Stimulated activated CD8-positive, alpha-beta memory T cell treated with anti-CD3 and anti-CD28 coated beads, Interleukin-12 subunit alpha, Interleukin-12 subunit beta, amount 100 ng/mL, for 1 hour (primary cell): ENCODE results near the gene PIGV.
"Not testable (repeated sequence)": the region's sequence is repeated elsewhere in the genome, so short reads cannot be mapped to it uniquely, and the experiment has no call there.

ENCODE experiments used
- DNase-seq: peaks from one replicate; pipeline ENCODE4 v3.0.0-alpha.2; 2020; ENCODE audit warnings: low read depth

The PIGV gene

GRCh38 chr1:26833432-26834405 is 46.0 kb downstream of the PIGV start:
- DNase-seq: peak; percentile 83

GRCh38 chr1:26837665-26838064 is 49.9 kb downstream of the PIGV start:
- not testable (repeated sequence) for DNase-seq

GRCh38 chr1:26838474-26839338 is 51.0 kb downstream of the PIGV start:
- DNase-seq: no peak

GRCh38 chr1:26839339-26839722 is 51.6 kb downstream of the PIGV start:
- no peak for DNase-seq

GRCh38 chr1:26839779-26840178 is 52.0 kb downstream of the PIGV start:
- no peak for DNase-seq

GRCh38 chr1:26844424-26845196 is 56.9 kb downstream of the PIGV start:
- no peak for DNase-seq

GRCh38 chr1:26847826-26848225 is 60.1 kb downstream of the PIGV start:
- not testable (repeated sequence) for DNase-seq
